IMR-90 (cell line): ENCODE data around the gene ZNF425. TPM values are rescaled to one million over a fixed set of nuclear protein-coding genes. Genes with fewer than 3 reads are reported as not detected.

Experiments used
- ATAC-seq: fragments of 200-7000 bp; cut with Tn5 transposase; 2 replicates; pipeline ENCODE4 v1.9.1; 2020; ENCODE audit warnings: low read depth, mild to moderate bottlenecking, moderate library complexity
- BruUV-seq: library from RNA; stranded (reverse); fragments of 400-500 nt; replicated peaks from 2 replicates; lab custom pipeline; 2021; lab: Mats Ljungman, UMichigan
- CTCF ChIA-PET: fragments of 300-600 bp; formaldehyde crosslinking; extraction: SDS; loops from one replicate; lab custom pipeline; 2021; ENCODE audit warnings: antibody characterized with exemption; lab: Yijun Ruan, JAX
- POLR2A ChIA-PET: fragments of 300-600 bp; sonication (Branson Sonifier 250); formaldehyde crosslinking; loops from one replicate; lab custom pipeline; 2022; ENCODE audit warnings: antibody characterized with exemption; ENCODE audit not compliant: unreplicated experiment; lab: Charles Lee
- DNase-seq: peaks from one replicate; pipeline ENCODE4 v3.0.0; 2013
- H2AFZ ChIP-seq: replicated peaks from 2 replicates; pipeline ENCODE3; 2013; ENCODE audit warnings: low read length, mild to moderate bottlenecking; ENCODE audit not compliant: poor library complexity
- H2AK5ac ChIP-seq: 2 replicates; pipeline ENCODE4 v1.6.1; 2013; ENCODE audit warnings: low read depth, low read length, inconsistent platforms
- H2AK9ac ChIP-seq: replicated peaks from 2 replicates; pipeline ENCODE3; 2013; ENCODE audit warnings: mild to moderate bottlenecking, low read depth, low read length, moderate library complexity; ENCODE audit not compliant: poor library complexity
- H2BK120ac ChIP-seq: 2 replicates; pipeline ENCODE4 v1.6.1; 2013; ENCODE audit warnings: low read depth, low read length, inconsistent platforms
- H2BK15ac ChIP-seq: 3 replicates; pipeline ENCODE4 v1.6.1; 2013; ENCODE audit warnings: low read depth, low read length, inconsistent platforms
- H2BK20ac ChIP-seq: 2 replicates; pipeline ENCODE4 v1.6.1; 2013; ENCODE audit warnings: low read depth, mild to moderate bottlenecking, inconsistent platforms, low read length, moderate library complexity
- H2BK5ac ChIP-seq: 2 replicates; pipeline ENCODE4 v1.6.1; 2013; ENCODE audit warnings: mild to moderate bottlenecking, low read depth, low read length, inconsistent platforms; ENCODE audit not compliant: poor library complexity, severe bottlenecking
- H3K14ac ChIP-seq: replicated peaks from 2 replicates; pipeline ENCODE4 v1.6.1; 2013; ENCODE audit warnings: low read depth, low read length, inconsistent platforms
- H3K18ac ChIP-seq: 2 replicates; pipeline ENCODE4 v1.6.1; 2013; ENCODE audit warnings: low read depth, low read length, control low read depth
- H3K23ac ChIP-seq: 2 replicates; pipeline ENCODE4 v1.6.1; 2013; ENCODE audit warnings: low read depth, low read length, inconsistent platforms
- H3K27ac ChIP-seq: 2 replicates; pipeline ENCODE4 v1.5.1; 2013; ENCODE audit warnings: mild to moderate bottlenecking, control low read depth, low read length; ENCODE audit not compliant: insufficient read depth
- H3K27me3 ChIP-seq: 2 replicates; pipeline ENCODE4 v1.6.1; 2013; ENCODE audit warnings: low read length; ENCODE audit not compliant: control insufficient read depth, insufficient read depth
- H3K36me3 ChIP-seq: 2 replicates; pipeline ENCODE4 v1.6.1; 2013; ENCODE audit warnings: low read length, mixed read lengths; ENCODE audit not compliant: control insufficient read depth, insufficient read depth
- H3K4ac ChIP-seq: 2 replicates; pipeline ENCODE4 v1.6.1; 2013; ENCODE audit warnings: low read depth, low read length, inconsistent platforms
- H3K4me1 ChIP-seq: 2 replicates; pipeline ENCODE4 v1.6.1; 2013; ENCODE audit warnings: low read length, mixed read lengths; ENCODE audit not compliant: control insufficient read depth, insufficient read depth
- H3K4me2 ChIP-seq: 2 replicates; pipeline ENCODE4 v1.6.1; 2013; ENCODE audit warnings: low read depth, mild to moderate bottlenecking, control low read depth, low read length, moderate library complexity
- H3K4me3 ChIP-seq: 2 replicates; pipeline ENCODE4 v1.5.1; 2013; ENCODE audit warnings: low read depth, mild to moderate bottlenecking, control low read depth, low read length, moderate library complexity; ENCODE audit not compliant: insufficient read depth
- H3K56ac ChIP-seq: 2 replicates; pipeline ENCODE4 v1.6.1; 2013; ENCODE audit warnings: low read length, inconsistent platforms; ENCODE audit not compliant: insufficient read depth; ENCODE audit errors: extremely low read depth
- H3K79me1 ChIP-seq, 2 experiments: 2 replicates each; pipeline ENCODE4 v1.6.1; 2013; ENCODE audit warnings: low read length in 2 of 2, inconsistent platforms in 1 of 2, low read depth in 1 of 2
- H3K9ac ChIP-seq: 2 replicates; pipeline ENCODE4 v1.6.1; 2013; ENCODE audit warnings: low read depth, low read length, control low read depth
- H3K9me1 ChIP-seq: 2 replicates; pipeline ENCODE4 v1.6.1; 2013; ENCODE audit warnings: low read length, inconsistent platforms; ENCODE audit not compliant: insufficient read depth
- H3K9me3 ChIP-seq: 2 replicates; pipeline ENCODE4 v1.6.1; 2013; ENCODE audit warnings: low read length; ENCODE audit not compliant: control insufficient read depth, insufficient read depth
- H4K20me1 ChIP-seq: 2 replicates; pipeline ENCODE4 v1.6.1; 2013; ENCODE audit warnings: low read length, inconsistent platforms; ENCODE audit not compliant: insufficient read depth
- H4K5ac ChIP-seq: 2 replicates; pipeline ENCODE4 v1.6.1; 2013; ENCODE audit warnings: mild to moderate bottlenecking, low read depth, low read length, control low read depth
- H4K8ac ChIP-seq, 2 experiments: 2 replicates each; pipeline ENCODE4 v1.6.1; 2013; ENCODE audit warnings: low read depth in 2 of 2, low read length in 2 of 2, control low read depth in 1 of 2, inconsistent platforms in 1 of 2
- H4K91ac ChIP-seq: 2 replicates; pipeline ENCODE4 v1.6.1; 2013; ENCODE audit warnings: low read depth, low read length, inconsistent platforms; ENCODE audit not compliant: insufficient read depth
- BHLHE40 ChIP-seq: fragments of 150-350 bp; IDR thresholded peaks from 2 replicates; pipeline ENCODE4 v1.6.1; 2016; ENCODE audit warnings: mild to moderate bottlenecking, low read depth, low read length
- CEBPB ChIP-seq: IDR thresholded peaks from 2 replicates; pipeline ENCODE4 v1.6.1; 2012; ENCODE audit warnings: low read depth, low read length, improper control_type of control experiment
- CHD1 ChIP-seq: IDR thresholded peaks from 2 replicates; pipeline ENCODE4 v1.6.1; 2012; ENCODE audit warnings: low read depth, low read length, improper control_type of control experiment
- CTCF ChIP-seq: conservative IDR thresholded peaks from 2 replicates; pipeline ENCODE4 v1.5.1; 2012; ENCODE audit warnings: mild to moderate bottlenecking, low read depth, low read length, improper control_type of control experiment
- ELK1 ChIP-seq: fragments of 150-350 bp; IDR thresholded peaks from 2 replicates; pipeline ENCODE4 v1.6.1; 2016; ENCODE audit warnings: low read depth, mild to moderate bottlenecking, low read length, moderate library complexity, borderline replicate concordance
- FOS ChIP-seq: fragments of 150-350 bp; IDR thresholded peaks from 2 replicates; pipeline ENCODE4 v1.6.1; 2016; ENCODE audit warnings: low read depth, low read length
- MAFK ChIP-seq: IDR thresholded peaks from 2 replicates; pipeline ENCODE4 v1.6.1; 2012; ENCODE audit warnings: low read depth, low read length, improper control_type of control experiment
- MAZ ChIP-seq: IDR thresholded peaks from 2 replicates; pipeline ENCODE4 v1.6.1; 2012; ENCODE audit warnings: low read depth, mild to moderate bottlenecking, low read length, improper control_type of control experiment, moderate library complexity, borderline replicate concordance
- MXI1 ChIP-seq: IDR thresholded peaks from 2 replicates; pipeline ENCODE4 v1.6.1; 2012; ENCODE audit warnings: low read depth, mild to moderate bottlenecking, low read length, moderate library complexity, borderline replicate concordance
- NFE2L2 ChIP-seq: fragments of 150-350 bp; IDR thresholded peaks from 2 replicates; pipeline ENCODE4 v1.6.1; 2016; ENCODE audit warnings: low read depth, mild to moderate bottlenecking, low read length
- POLR2A ChIP-seq: IDR thresholded peaks from 2 replicates; pipeline ENCODE4 v1.6.1; 2012; ENCODE audit warnings: mild to moderate bottlenecking, low read depth, low read length
- RAD21 ChIP-seq: IDR thresholded peaks from 2 replicates; pipeline ENCODE4 v1.6.1; 2012; ENCODE audit warnings: low read length, improper control_type of control experiment
- RCOR1 ChIP-seq: IDR thresholded peaks from 2 replicates; pipeline ENCODE4 v1.6.1; 2012; ENCODE audit warnings: mild to moderate bottlenecking, low read length, improper control_type of control experiment; ENCODE audit not compliant: insufficient replicate concordance
- RFX5 ChIP-seq: IDR thresholded peaks from 2 replicates; pipeline ENCODE4 v1.8.0; 2012; ENCODE audit warnings: low read depth, mild to moderate bottlenecking, low read length, moderate library complexity
- SMC3 ChIP-seq: fragments of 150-350 bp; IDR thresholded peaks from 2 replicates; pipeline ENCODE4 v1.6.1; 2016; ENCODE audit warnings: low read depth, mild to moderate bottlenecking, antibody characterized with exemption, low read length, moderate library complexity
- USF2 ChIP-seq: fragments of 150-350 bp; IDR thresholded peaks from 2 replicates; pipeline ENCODE4 v1.6.1; 2017; ENCODE audit warnings: mild to moderate bottlenecking, antibody characterized with exemption, low read length, low read depth
- WGBS, 2 experiments: methylation state at CpG; one replicate each; pipeline versions ENCODE4 v1.1.5 to v1.1.7; 2013; ENCODE audit warnings: missing lambda C conversion rate in 2 of 2; ENCODE audit not compliant: insufficient read length in 1 of 2; ENCODE audit errors: extremely low coverage in 2 of 2; 5-methylcytosine and 5-hydroxymethylcytosine counted together
- dilution Hi-C: fragments of 300-500 bp; cut with HindIII; formaldehyde crosslinking; loops from one replicate; pipeline ENCODE4 v1.14.3; 2018; ENCODE audit warnings: low sequenced_read_pairs; ENCODE audit not compliant: unreplicated experiment
- in situ Hi-C: fragments of 300-500 bp; cut with MboI; formaldehyde crosslinking; loops from 3 replicates; pipeline ENCODE4 v1.14.3; 2019; ENCODE audit warnings: low sequenced_read_pairs, inconsistent platforms, mixed read lengths
- intact Hi-C: fragments of 100-400 bp; cut with micrococcal nuclease; formaldehyde crosslinking; loops from 2 replicates; pipeline ENCODE4 v1.10.0; 2022
- polyA plus RNA-seq, 3 experiments: library from polyadenylated mRNA; depleted of rRNA; stranded (reverse); fragments of >200 nt; gene quantifications; 2 replicates each; pipeline ENCODE4 v1.2.3, GENCODE V29; 2012; ENCODE audit warnings: low replicate concordance in 1 of 3
- total RNA-seq: library from RNA; depleted of rRNA; stranded (reverse); fragments of >200 nt; gene quantifications from 2 replicates; pipeline ENCODE4 v1.2.3, GENCODE V29; 2012

ZNF425 gene
- total and polyA plus RNA-seq, 2 of the 4 experiments (the other 2 are of a cell fraction): 1.2 to 2.3 TPM

GRCh38 chr7:149099058-149099457, 27.1 kb downstream of the ZNF425 start:
- Histone ChIP-seq H2BK20ac (no peak overlapping the region), H3K4me1 (no peaks in the 10 kb centered on the region), H3K18ac (no peak overlapping the region), H3K9me1 (no peaks in the 10 kb centered on the region), H3K36me3 (peaks cover 4% of the 10 kb centered on the region; the same call in 1 of the 2 replicates), H3K4me2 (no peak overlapping the region), H2BK5ac (no peak overlapping the region), H4K20me1 (no peaks in the 10 kb centered on the region), H3K27me3 (no peaks in the 10 kb centered on the region), H2BK120ac (no peak overlapping the region), H3K23ac (no peak overlapping the region), H3K56ac (no peak overlapping the region), H3K79me1 (no peaks in the 10 kb centered on the region), H3K14ac (no peak overlapping the region), H4K8ac (no peak overlapping the region), H3K9ac (no peak overlapping the region), H2AK5ac (no peak overlapping the region), H3K4me3 (no peak overlapping the region), H2AK9ac (no peak overlapping the region), H2BK15ac (no peak overlapping the region), H3K9me3 (no peaks in the 10 kb centered on the region), H4K5ac (no peak overlapping the region), H3K27ac (no peak overlapping the region), H2AFZ (no peak overlapping the region), H4K91ac (no peak overlapping the region), H3K4ac (no peak overlapping the region)
- POLR2A ChIA-PET: no interaction called here
- no CpG with 5 or more reads among the region's 6 CpGs for WGBS, 2 experiments
- TF ChIP-seq MAFK: no peak
- TF ChIP-seq USF2: no peak
- TF ChIP-seq NFE2L2: no peak
- no peak for TF ChIP-seq RFX5
- TF ChIP-seq MAZ: no peak
- TF ChIP-seq MXI1: no peak
- TF ChIP-seq FOS: no peak
- TF ChIP-seq BHLHE40: no peak
- no peak for TF ChIP-seq RAD21
- no peak for TF ChIP-seq CEBPB
- TF ChIP-seq ELK1: no peak
- no peak for TF ChIP-seq POLR2A
- TF ChIP-seq CHD1: no peak
- TF ChIP-seq SMC3: no peak
- no peak for TF ChIP-seq RCOR1
- TF ChIP-seq CTCF: no peak
- ATAC-seq (no peak), DNase-seq (no peak)
- dilution Hi-C loops (no loop called here), intact Hi-C loops (no loop called here), in situ Hi-C loops (no loop called here)
- CTCF ChIA-PET: no interaction called here
- no TSS peak for BruUV-seq
